Activated CD8-positive, alpha-beta memory T cell treated with anti-CD3 and anti-CD28 coated beads, Interleukin-2, amount 50 U/mL, for 24 hours (primary cell): Measurements from ENCODE around the gene UBE2M.
"Not testable (repeated sequence)": the region's sequence is repeated elsewhere in the genome, so short reads cannot be mapped to it uniquely, and the experiment has no call there.

Source experiments
- DNase-seq: peaks from one replicate; pipeline ENCODE4 v3.0.0-alpha.2; 2020; ENCODE audit errors: extremely low read depth

The UBE2M gene

DNA sequence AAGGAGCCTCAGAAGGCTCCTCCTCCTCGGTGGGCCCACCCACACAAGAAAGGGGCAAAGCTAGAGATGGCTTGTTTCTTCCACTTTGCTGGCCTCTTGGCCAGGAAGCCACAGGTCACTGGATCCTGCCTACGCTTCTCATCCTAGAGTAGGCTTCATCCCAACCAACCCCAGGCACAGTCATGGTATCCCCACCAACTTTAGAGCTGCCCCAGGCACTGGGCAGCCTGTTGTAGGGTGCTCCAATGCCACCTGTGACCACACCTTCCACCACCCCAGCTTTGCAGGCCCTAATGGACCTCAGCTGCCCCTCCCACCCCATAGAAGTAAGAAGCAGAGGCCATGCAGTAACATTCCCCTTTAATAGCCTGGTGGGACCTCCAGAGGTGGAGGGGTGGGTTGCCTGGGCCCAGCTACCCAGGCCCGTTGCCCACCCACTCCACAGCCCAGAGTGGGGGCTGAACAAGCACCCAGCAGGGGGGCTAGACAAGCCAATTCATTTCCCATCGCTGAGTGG is 3.0 kb downstream of the UBE2M start:
- DNase-seq = no peak

DNA sequence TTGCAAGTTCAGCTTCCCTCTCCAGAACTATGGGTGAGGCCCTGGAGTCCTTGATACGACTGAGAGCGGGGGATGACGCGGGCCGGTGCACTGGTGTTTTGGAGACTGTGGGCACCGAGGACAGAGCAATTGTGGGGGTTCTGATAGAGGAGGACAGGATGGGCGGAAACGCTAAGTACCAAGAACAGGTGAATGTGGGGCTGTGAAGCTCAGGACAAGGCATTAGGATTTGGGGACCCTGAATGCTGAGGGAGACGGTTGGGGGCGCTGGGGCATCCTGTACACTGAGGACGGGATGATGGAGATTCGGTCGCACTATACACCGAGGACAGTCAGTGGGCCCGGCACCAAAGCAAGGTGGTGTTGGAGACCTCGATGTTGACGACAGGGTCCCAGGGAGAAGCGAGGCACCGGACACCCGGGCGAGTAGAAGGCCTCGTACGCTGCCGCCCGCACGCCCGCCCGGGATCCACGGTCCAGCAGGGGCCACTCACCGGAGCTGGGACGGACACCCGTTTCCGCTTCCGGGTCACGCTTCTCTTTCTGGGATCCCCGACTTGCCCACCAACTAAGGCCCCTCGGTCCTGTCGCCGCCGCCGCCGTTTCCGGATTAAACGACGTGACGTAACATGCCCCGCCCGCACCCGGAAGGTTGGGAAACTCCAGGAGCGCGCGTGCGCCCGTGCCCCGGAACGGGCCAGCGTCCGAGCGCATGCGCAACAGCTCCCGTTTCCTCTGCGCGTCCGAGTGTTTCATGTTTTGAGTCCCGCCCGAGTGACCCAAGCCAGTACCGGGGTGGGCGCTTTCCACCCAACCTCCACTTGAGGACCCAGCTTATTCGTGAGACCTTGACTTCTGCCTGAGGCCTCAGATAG is 3.7 kb downstream of the UBE2M start, which contains the start of gene CHMP2A:
Gene CHMP2A (minus strand): TSS at position 612 of the 875 bp plus-strand sequence. CDS start 893 bp downstream, outside the sequence.
- DNase-seq = peak; percentile 98

GRCh38 chr19:58553799-58554493 is 4.5 kb downstream of the UBE2M start:
- no peak for DNase-seq

- no peak for DNase-seq
Measured at GRCh38 chr19:58552655-58553054, 5.8 kb downstream of the UBE2M start.

DNA sequence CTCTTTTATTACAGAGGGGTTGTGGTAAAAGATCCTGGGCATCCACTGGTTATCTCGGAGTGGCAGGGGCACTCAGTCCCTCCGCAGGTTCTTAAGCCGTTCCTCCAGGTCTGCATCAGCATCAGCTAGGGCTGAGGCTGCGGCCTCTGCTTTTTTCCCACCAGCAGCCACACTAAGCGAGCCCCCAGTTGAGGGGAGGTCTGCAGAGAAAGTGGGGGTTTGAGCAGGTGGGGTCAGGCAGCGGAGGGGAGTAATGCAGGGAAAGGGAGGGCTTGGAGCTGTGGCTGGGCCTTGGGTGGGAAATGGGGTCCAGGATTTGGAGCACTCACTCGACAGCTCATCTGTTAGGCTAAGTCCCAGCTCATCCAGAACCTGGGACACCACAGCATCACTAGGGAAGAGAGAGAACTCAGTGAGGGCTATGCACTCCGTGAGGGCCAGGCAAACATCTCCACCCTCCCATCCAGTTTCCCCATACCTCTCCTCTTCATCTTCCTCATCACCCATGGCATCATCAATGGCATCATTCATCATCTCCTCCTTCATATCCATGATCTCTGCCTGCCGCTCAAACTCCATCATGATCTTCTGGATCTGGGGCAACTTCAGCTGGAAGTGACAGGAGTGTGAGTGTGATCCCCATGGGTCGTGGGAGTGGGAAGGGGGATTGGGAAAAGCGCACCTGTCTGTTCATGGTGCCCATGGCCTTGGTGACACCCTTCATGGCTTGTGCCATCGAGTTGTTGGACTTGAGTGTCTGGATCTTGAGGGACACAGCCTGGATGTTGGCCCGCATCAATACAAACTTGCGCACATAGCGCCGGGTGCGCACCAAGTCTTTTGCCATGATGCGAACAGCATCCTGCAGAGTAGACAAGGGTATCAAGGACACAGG is 6.6 kb downstream of the UBE2M start:
- DNase-seq = no peak

DNA sequence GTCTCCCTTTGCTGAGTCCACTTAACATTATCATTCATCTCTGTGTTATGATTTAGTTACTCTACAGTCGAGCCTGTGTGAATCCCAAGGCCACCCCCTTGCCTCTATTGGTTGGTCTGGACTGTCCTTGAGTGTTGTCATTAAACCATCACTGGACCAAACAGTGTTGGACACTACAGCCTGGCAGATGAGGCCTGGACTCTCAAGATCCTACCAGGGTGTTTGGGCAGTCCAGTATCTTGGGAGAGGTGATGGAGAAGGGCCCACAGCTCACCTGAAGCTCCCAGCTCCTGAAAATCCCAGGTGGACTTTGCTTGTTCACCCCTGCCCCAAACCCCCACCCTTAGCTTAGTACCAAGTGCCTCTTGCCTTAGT is 7.3 kb downstream of the UBE2M start:
- no peak for DNase-seq

GRCh38 chr19:58550362-58551122 is 7.9 kb downstream of the UBE2M start:
- DNase-seq = no peak

GRCh38 chr19:58549664-58550361 is 8.6 kb downstream of the UBE2M start:
- DNase-seq = no peak

DNA sequence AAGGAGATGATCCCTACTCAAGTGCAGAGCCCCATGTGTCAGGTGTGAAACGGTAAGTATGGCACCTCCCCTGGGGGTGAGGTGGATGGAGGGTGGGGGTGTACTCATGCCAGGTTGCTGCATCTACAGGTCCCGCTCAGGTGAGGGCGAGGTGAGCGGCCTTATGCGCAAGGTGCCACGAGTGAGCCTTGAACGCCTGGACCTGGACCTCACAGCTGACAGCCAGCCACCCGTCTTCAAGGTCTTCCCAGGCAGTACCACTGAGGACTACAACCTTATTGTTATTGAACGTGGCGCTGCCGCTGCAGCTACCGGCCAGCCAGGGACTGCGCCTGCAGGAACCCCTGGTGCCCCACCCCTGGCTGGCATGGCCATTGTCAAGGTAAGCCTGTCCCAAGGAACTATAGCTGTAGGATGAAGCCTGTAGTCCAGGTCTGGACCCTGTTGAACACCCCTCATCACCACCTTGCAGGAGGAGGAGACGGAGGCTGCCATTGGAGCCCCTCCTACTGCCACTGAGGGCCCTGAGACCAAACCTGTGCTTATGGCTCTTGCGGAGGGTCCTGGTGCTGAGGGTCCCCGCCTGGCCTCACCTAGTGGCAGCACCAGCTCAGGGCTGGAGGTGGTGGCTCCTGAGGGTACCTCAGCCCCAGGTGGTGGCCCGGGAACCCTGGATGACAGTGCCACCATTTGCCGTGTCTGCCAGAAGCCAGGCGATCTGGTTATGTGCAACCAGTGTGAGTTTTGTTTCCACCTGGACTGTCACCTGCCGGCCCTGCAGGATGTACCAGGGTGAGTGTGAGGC is 9.3 kb downstream of the UBE2M start:
- no peak for DNase-seq

DNA sequence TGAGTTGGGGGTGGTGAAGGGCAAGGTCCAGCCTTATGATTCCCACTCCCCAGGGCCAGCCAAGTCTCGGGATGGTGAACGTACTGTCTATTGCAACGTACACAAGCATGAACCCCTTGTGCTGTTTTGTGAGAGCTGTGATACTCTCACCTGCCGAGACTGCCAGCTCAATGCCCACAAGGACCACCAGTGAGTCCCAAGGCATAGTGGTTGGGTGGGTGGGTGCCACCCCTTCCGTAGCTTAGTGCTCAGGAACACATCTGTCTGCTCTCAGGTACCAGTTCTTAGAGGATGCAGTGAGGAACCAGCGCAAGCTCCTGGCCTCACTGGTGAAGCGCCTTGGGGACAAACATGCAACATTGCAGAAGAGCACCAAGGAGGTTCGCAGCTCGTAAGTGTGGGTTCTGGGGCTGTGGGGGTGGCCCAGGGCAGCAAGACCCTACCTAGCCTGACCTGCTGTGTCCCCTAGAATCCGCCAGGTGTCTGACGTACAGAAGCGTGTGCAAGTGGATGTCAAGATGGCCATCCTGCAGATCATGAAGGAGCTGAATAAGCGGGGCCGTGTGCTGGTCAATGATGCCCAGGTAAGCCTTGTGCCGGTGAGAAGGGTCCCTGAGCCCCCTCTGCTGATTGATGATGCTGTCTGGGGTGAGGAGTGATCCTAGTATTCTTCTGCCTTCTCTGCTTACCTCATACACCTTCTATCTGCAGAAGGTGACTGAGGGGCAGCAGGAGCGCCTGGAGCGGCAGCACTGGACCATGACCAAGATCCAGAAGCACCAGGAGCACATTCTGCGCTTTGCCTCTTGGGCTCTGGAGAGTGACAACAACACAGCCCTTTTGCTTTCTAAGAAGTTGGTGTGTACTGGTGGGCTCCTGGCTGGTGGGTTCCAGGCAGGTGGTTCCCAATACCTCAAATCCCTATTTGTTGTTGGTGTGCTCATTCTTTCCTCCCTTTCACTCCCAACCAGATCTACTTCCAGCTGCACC is 10.8 kb downstream of the UBE2M start:
- no peak for DNase-seq

- DNase-seq = no peak
Measured at GRCh38 chr19:58546019-58546530, 12.3 kb downstream of the UBE2M start.

DNA sequence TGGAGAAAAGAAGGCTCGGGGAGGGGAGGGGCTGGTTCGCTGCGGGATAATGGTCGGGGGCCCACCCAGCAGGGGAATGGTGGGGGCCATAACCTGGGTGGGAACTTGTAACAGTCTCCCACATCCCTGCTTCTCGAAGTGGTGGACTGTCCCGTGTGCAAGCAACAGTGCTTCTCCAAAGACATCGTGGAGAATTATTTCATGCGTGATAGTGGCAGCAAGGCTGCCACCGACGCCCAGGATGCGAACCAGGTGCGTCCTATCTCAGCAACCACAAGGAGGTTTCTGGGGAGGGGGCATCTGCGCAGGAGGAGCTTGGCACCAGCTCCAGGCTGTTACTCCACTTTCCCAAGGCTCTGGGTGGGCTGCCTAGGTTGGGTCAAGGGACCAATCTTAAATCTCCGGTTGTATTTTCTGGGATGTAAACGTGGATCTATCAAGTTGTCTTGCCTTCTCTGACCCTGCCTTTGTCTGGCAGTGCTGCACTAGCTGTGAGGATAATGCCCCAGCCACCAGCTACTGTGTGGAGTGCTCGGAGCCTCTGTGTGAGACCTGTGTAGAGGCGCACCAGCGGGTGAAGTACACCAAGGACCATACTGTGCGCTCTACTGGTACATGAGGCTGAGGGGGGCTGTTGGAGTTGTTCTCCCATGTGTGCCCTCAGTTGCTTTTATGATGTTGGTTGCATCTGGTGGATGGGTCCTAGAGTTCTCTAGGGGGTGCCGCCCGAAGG is 13.0 kb downstream of the UBE2M start:
- DNase-seq = no peak

DNA sequence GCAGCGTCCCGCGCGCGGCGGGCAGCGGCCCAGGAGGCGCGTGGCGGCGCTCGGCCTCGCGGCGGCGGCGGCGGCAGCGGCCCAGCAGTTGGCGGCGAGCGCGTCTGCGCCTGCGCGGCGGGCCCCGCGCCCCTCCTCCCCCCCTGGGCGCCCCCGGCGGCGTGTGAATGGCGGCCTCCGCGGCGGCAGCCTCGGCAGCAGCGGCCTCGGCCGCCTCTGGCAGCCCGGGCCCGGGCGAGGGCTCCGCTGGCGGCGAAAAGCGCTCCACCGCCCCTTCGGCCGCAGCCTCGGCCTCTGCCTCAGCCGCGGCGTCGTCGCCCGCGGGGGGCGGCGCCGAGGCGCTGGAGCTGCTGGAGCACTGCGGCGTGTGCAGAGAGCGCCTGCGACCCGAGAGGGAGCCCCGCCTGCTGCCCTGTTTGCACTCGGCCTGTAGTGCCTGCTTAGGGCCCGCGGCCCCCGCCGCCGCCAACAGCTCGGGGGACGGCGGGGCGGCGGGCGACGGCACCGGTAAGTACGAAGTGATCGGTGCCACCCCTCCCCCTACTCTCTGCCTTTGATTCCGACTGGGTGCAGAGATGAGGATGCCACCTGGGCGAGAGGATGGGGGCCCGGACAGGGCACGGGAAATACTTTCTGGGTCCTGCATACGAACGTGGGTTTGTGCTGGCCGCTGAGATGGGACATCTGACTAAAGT is 13.7 kb downstream of the UBE2M start:
- no peak for DNase-seq

GRCh38 chr19:58543826-58544590 is 14.4 kb downstream of the UBE2M start, which contains the start of gene TRIM28:
TRIM28 (plus strand) TSS chr19:58544064; CDS start chr19:58544758, 694 bp downstream.
- DNase-seq = peak; percentile 100

DNA sequence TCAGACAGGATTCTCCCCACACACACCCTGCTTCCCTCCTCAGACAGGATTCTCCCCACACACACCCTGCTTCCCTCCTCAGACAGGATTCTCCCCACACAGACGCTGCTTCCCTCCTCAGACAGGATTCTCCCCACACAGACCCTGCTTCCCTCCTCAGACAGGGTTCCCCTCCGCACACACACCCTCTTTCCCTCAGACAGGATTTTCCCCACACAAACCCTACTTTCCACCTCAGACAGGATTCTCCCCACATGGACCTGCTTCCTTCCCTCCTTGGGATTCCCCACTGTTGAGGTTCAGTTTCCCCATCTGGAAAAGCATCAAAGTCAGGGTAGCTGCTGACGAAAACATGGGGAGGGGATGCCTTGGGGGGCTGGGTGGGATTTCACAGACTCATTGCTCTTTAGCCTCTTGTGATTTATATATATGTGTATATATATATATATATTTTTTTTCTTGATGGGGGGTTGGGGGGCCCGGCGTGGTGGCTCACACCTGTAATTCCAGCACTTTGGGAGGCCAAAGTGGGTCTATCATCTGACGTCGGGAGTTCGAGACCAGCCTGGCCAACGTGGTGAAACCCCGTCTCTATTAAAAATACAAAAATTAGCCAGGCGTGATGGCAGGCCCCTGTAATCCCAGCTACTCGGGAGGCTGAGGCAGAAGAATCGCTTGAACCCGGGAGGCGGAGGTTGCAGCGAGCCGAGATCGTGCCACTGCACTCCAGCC is 15.6 kb downstream of the UBE2M start:
- DNase-seq = not testable (repeated sequence)
